DOHH2 (cell line): ENCODE data around the gene PDE4B.

Source experiments
- EZH2phosphoT487 ChIP-seq: fragments of 200-600 bp; sonication (generic); IDR thresholded peaks from 2 replicates; pipeline ENCODE4 v1.6.1; 2017; ENCODE audit warnings: borderline replicate concordance, mild to moderate bottlenecking, antibody characterized with exemption, low read length, moderate library complexity, mixed read lengths
- TF ChIP-seq, protein P1 (sequence below): fragments of 200-600 bp; sonication (generic); IDR thresholded peaks from one replicate; pipeline ENCODE4 v1.5.1; 2014; ENCODE audit warnings: antibody characterized with exemption, mild to moderate bottlenecking, low read depth, low read length; ENCODE audit not compliant: poor library complexity, severe bottlenecking

- no peak for TF ChIP-seq EZH2phosphoT487
- TF ChIP-seq, protein P1, sequence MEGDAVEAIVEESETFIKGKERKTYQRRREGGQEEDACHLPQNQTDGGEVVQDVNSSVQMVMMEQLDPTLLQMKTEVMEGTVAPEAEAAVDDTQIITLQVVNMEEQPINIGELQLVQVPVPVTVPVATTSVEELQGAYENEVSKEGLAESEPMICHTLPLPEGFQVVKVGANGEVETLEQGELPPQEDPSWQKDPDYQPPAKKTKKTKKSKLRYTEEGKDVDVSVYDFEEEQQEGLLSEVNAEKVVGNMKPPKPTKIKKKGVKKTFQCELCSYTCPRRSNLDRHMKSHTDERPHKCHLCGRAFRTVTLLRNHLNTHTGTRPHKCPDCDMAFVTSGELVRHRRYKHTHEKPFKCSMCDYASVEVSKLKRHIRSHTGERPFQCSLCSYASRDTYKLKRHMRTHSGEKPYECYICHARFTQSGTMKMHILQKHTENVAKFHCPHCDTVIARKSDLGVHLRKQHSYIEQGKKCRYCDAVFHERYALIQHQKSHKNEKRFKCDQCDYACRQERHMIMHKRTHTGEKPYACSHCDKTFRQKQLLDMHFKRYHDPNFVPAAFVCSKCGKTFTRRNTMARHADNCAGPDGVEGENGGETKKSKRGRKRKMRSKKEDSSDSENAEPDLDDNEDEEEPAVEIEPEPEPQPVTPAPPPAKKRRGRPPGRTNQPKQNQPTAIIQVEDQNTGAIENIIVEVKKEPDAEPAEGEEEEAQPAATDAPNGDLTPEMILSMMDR: no peak
These were observed 342.5 kb downstream of the PDE4B start for GRCh38 chr1:66135161-66135560.
